Small intestine (tissue), 7 donors: ENCODE results near the gene ANKMY1. TPM values are rescaled to one million over a fixed set of nuclear protein-coding genes. Genes with fewer than 3 reads are reported as not detected.

Experiments used
- DNase-seq, 2 donors: peaks; one replicate each; pipeline versions ENCODE4 v3.0.0 to v3.0.0-alpha.2; 2013
- FAIRE-seq: peaks from 2 replicates; lab custom pipeline; 2012; peaks lifted over from hg19 to GRCh38; lab: Jason Lieb, UNC
- H3K27ac ChIP-seq, 3 donors: one replicate each; pipeline ENCODE4 v1.5.1; 2013; ENCODE audit warnings: low read length in 2 of 3, mild to moderate bottlenecking in 2 of 3, control low read depth in 1 of 3, inconsistent platforms in 1 of 3, low read depth in 1 of 3, moderate library complexity in 1 of 3
- H3K27me3 ChIP-seq, 3 donors: one replicate each; pipeline ENCODE4 v1.6.1; 2013; ENCODE audit warnings: low read length in 3 of 3, inconsistent platforms in 1 of 3; ENCODE audit not compliant: control insufficient read depth in 3 of 3, insufficient read depth in 3 of 3
- H3K36me3 ChIP-seq, 3 donors: one replicate each; pipeline ENCODE4 v1.6.1; 2013; ENCODE audit warnings: low read length in 3 of 3, inconsistent platforms in 1 of 3, low read depth in 1 of 3, mild to moderate bottlenecking in 1 of 3, moderate library complexity in 1 of 3; ENCODE audit not compliant: control insufficient read depth in 3 of 3, insufficient read depth in 2 of 3
- H3K4me1 ChIP-seq, 3 donors: one replicate each; pipeline ENCODE4 v1.6.1; 2013; ENCODE audit warnings: low read length in 2 of 3, inconsistent platforms in 1 of 3, low read depth in 1 of 3, mild to moderate bottlenecking in 1 of 3, moderate library complexity in 1 of 3; ENCODE audit not compliant: control insufficient read depth in 3 of 3, insufficient read depth in 2 of 3
- H3K4me3 ChIP-seq, 3 donors: one replicate each; pipeline ENCODE4 v1.5.1; 2013; ENCODE audit warnings: low read length in 3 of 3, control low read depth in 1 of 3, inconsistent platforms in 1 of 3, low read depth in 1 of 3, mild to moderate bottlenecking in 1 of 3, moderate library complexity in 1 of 3
- H3K9me3 ChIP-seq, 2 donors: one replicate each; pipeline ENCODE4 v1.6.1; 2013; ENCODE audit warnings: low read depth in 1 of 2, low read length in 1 of 2; ENCODE audit not compliant: control insufficient read depth in 2 of 2, insufficient read depth in 1 of 2
- WGBS, 3 donors: extraction: QIAGEN DNeasy Blood & Tissue Kit; methylation state at CpG; one replicate each; pipeline ENCODE4 v1.1.7; 2013; 5-methylcytosine and 5-hydroxymethylcytosine counted together
- polyA plus RNA-seq, 4 donors: library from polyadenylated mRNA; stranded (reverse) in 3 of 4; unstranded in 1 of 4; fragments of 200-250 nt in 3 of 4; fragments of 120-200 nt in 1 of 4; gene quantifications; one replicate each; pipeline versions ENCODE4 v1.2.1 to v1.2.3, GENCODE V29; 2013
- donor health status: healthy with polysubstance abuse.
- donor health status: control.
- donor health status: control.
- donor health status: Bipolar disorder and iron deficiency.
- donor health status: healthy.

The ANKMY1 gene
- polyA plus RNA-seq, 4 donors: 3.4 to 13.0 (median 5.9) TPM

DNA sequence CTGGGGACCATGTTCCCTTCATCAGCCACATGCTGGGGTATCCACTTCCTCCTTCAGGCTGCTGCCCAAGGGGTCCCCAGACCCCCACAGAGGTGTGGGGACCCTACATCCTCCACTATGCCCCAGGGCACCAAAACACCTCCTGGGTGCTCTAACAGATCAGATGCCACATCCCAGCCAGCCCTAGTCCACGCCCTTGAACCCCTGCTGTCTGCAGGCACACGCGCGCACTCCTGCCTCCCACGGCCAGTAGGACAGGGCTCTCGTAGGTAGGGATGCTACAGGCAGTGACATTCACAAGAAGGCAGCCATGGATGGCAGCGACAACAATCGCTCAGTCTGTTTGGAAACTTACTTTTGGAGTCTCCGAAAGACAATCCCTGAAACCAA, 125.4 kb downstream of the ANKMY1 start:
- DNase-seq (no peak), FAIRE-seq (no peak)
- Histone ChIP-seq H3K36me3 (no peaks in the 10 kb centered on the region), H3K27me3 (peaks cover 1 to 27% (median 17%) of the 10 kb centered on the region in 3 donors), H3K9me3 (no peaks in the 10 kb centered on the region), H3K4me3 (no peak overlapping the region), H3K27ac (no peak overlapping the region), H3K4me1 (peaks cover 2% of the 10 kb centered on the region in 3 donors)
- WGBS, 3 donors: 76 to 83% (median 78%) methylated on average over 9 of the region's 9 CpGs

DNA sequence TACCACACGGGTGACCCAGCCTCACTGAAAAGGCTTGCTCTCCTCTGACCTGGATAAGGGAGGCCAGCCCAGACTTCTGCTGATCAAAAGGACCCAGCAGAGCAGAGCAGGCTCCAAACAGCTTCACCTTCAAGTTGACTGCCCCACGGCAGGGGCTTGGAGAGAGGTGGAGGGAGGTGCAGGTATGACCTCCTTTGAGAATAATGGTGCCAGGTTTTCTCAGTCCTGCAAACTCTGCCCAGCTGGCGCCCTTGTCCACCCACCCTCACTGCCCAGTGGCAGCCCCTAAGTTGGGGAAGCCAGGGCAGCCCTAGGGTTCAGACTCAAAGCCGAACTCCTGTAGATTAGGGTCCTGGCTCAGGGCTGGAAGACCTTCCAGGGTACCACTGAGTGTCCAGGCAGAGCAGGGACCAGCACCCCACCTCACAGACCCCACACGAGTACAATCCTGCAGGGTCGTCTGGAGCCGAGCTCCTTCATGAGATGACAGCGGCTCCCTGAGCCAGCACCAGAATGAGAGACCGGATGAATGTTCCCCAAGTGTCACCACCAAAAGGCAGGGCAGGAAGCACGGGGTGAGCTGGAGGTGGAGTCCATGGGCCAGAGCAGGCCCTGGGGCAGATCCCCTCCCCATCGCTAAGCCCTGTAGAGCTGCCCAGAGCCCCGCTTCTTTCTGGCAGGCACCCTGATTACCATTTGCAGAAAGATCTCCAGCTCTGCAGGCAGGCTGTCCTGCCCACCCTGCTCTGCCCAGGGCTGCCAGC, 125.9 kb downstream of the ANKMY1 start:
- no peak for FAIRE-seq
- no peak for DNase-seq
- WGBS, 3 donors: 61 to 75% (median 69%) methylated on average over 12 of the region's 12 CpGs
- Histone ChIP-seq H3K27me3 (peaks cover 0 to 21% (median 13%) of the 10 kb centered on the region in 3 donors), H3K4me1 (peaks cover 2% of the 10 kb centered on the region in 3 donors), H3K36me3 (no peaks in the 10 kb centered on the region), H3K27ac (no peak overlapping the region), H3K4me3 (no peak overlapping the region), H3K9me3 (no peaks in the 10 kb centered on the region)

DNA sequence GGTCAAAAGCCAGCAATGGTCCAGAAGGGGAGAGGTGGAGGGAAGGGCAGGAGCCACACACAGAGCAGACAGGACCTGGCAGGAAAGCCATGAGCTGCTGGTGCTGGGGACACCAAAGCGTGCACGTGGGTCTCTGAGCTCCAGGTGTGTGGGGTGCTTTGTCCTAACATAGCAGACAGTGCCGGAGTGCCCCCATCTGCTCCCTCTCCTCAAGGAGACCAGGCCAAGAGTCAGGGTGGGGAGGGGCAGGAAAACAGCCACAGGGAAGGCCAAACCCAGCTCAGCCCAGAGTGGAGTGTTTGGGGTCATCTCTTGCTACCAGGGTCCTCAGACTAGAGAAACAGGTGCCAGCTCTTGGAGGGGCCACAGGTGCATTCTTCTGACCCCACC, 126.5 kb downstream of the ANKMY1 start:
- FAIRE-seq (no peak), DNase-seq (no peak)
- Histone ChIP-seq H3K27ac (no peak overlapping the region), H3K4me3 (no peak overlapping the region), H3K9me3 (no peaks in the 10 kb centered on the region), H3K36me3 (no peaks in the 10 kb centered on the region), H3K27me3 (peaks cover 0 to 16% (median 10%) of the 10 kb centered on the region in 3 donors), H3K4me1 (peaks cover 0 to 2% (median 0%) of the 10 kb centered on the region in 3 donors)
- WGBS, 3 donors: 62 to 89% (median 75%) methylated on average over 3 of the region's 3 CpGs

DNA sequence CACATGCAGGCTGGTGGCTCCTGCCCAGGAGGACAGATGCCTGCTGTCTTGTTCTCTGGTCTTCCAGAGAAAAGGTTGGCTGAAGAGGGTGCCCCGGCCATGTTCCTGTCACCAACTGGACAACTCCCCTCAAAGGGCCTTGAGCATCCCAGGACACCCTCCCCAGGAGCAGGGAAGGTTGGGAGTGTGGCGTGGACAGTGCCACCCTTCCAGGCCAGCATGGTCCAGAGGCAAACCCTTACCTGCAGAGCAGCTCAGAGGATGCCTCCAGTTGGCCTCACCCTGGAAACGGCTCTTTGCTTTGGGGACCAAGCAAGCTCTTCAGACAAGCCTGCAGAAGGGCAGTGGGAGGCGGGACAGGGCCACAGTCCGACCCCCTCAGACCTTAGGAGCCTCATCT, 127.2 kb downstream of the ANKMY1 start:
- H3K27ac ChIP-seq: no peak overlapping the region
- DNase-seq (no peak), FAIRE-seq (no peak)
- WGBS, 3 donors: 70 to 81% (median 79%) methylated on average over 5 of the region's 5 CpGs
- peaks cover 0 to 3% of the 10 kb centered on the region in 2 donors for H3K9me3 ChIP-seq
- peaks cover 0 to 16% (median 10%) of the 10 kb centered on the region in 3 donors for H3K27me3 ChIP-seq
- no peak overlapping the region for H3K4me3 ChIP-seq
- H3K36me3 ChIP-seq: no peaks in the 10 kb centered on the region
- H3K4me1 ChIP-seq: peaks cover 0 to 2% (median 0%) of the 10 kb centered on the region in 3 donors

DNA sequence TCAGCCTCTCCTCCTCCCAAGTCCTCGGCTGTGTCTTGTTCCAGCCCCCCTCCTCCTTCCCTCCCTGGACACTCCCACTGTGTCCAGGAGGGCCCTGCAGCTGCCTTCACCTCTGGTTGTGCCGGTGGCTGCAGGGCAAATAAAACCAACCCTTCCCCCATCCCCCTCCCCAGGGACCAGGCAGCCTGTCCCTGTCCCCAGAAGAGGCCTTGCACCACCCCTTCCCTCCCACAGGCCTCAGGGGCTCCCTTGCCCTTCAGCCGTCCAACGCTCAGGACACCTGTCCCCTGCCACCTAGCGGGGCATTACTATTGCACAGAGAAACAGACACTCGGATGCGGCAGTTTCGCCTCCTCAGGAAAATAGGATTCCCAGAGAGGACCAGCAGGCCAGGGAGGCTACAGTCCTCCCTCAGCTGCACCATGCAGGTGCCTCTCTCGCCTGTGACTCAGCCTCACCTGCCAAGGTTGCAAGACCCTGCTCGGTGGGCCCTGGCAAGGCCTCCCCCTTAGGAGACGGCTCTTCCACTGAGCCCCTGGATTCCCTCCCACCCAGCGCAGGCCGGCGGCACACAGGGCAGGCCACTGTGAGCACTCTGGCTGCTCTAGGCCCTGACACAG, 127.8 kb downstream of the ANKMY1 start:
- no peak for FAIRE-seq
- 59 to 78% (median 66%) methylated on average over 14 of the region's 14 CpGs for WGBS, 3 donors

More for the DNA sequence above, 127.8 kb downstream of the ANKMY1 start:
- Histone ChIP-seq H3K36me3 (no peaks in the 10 kb centered on the region), H3K27me3 (peaks cover 1 to 16% (median 10%) of the 10 kb centered on the region in 3 donors), H3K4me3 (no peak overlapping the region), H3K27ac (no peak overlapping the region), H3K4me1 (peaks cover 0 to 2% (median 0%) of the 10 kb centered on the region in 3 donors), H3K9me3 (peaks cover 0 to 8% of the 10 kb centered on the region in 2 donors)
- no peak for DNase-seq

Other genes with a start within 250 kb of the ANKMY1 start
- 10 to 100 TPM in 1 of 4 donors, 1 to 10 TPM in 2, under 1 TPM in 1; 0.89 to 15.5 (median 4.8) TPM for gene GPC1, start 122.3 kb downstream of the ANKMY1 start, polyA plus RNA-seq
- gene DUSP28, start 2.4 kb upstream of the ANKMY1 start, polyA plus RNA-seq: 1 to 10 TPM; 1.8 to 7.9 (median 5.0) TPM
- 100 to 1,000 TPM in 3 of 4 donors, 10 to 100 TPM in 1; 63.6 to 149 (median 115) TPM for gene RNPEPL1, start 10.5 kb upstream of the ANKMY1 start, polyA plus RNA-seq
- gene CAPN10, start 28.7 kb upstream of the ANKMY1 start, polyA plus RNA-seq: 10 to 100 TPM; 19.7 to 33.8 (median 32.1) TPM
- 100 to 1,000 TPM in 3 of 4 donors, 10 to 100 TPM in 1; 75.5 to 367 (median 233) TPM for gene GPR35, start 67.5 kb upstream of the ANKMY1 start, polyA plus RNA-seq
- gene AQP12B, start 124.9 kb upstream of the ANKMY1 start, polyA plus RNA-seq: 10 to 100 TPM in 1 of 4 donors, 1 to 10 TPM in 1, not detected in 2; 1.3 to 11.5 TPM
- gene AQP12A, start 133.9 kb upstream of the ANKMY1 start, polyA plus RNA-seq: 1 to 10 TPM in 3 of 4 donors, not detected in 1; 1.2 to 4.6 (median 3.4) TPM